Smooth muscle cell (in vitro differentiated cells): ENCODE results near the gene CLEC16A. TPM values are rescaled to one million over a fixed set of nuclear protein-coding genes. Genes with fewer than 3 reads are reported as not detected.

Source experiments
- DNase-seq: peaks from one replicate; lab custom pipeline; 2025; ENCODE audit not compliant: unreplicated experiment; lab: John Stamatoyannopoulos, UW
- H2AFZ ChIP-seq: fragments of 200-600 bp; sonication (generic); 2 replicates; pipeline ENCODE4 v1.6.0; 2016; ENCODE audit warnings: antibody characterized with exemption, low read depth, mild to moderate bottlenecking
- H3F3A ChIP-seq: fragments of 200-600 bp; sonication (generic); 2 replicates; pipeline ENCODE4 v1.6.0; 2017; ENCODE audit warnings: antibody characterized with exemption, low read depth
- H3K27ac ChIP-seq: fragments of 200-600 bp; sonication (generic); 2 replicates; pipeline ENCODE4 v1.5.1; 2016; ENCODE audit warnings: low read depth, mild to moderate bottlenecking
- H3K27me3 ChIP-seq: fragments of 200-600 bp; sonication (generic); 2 replicates; pipeline ENCODE4 v1.6.1; 2016; ENCODE audit warnings: low read depth, mild to moderate bottlenecking
- H3K36me3 ChIP-seq: fragments of 200-600 bp; sonication (generic); 2 replicates; pipeline ENCODE4 v1.5.1; 2016; ENCODE audit warnings: low read depth
- H3K4me1 ChIP-seq: fragments of 200-600 bp; sonication (generic); 2 replicates; pipeline ENCODE4 v1.5.1; 2016; ENCODE audit warnings: low read depth
- H3K4me2 ChIP-seq: fragments of 200-600 bp; sonication (generic); 2 replicates; pipeline ENCODE4 v1.6.0; 2016; ENCODE audit warnings: mild to moderate bottlenecking
- H3K4me3 ChIP-seq: fragments of 200-600 bp; sonication (generic); 2 replicates; pipeline ENCODE4 v1.5.1; 2016; ENCODE audit warnings: mild to moderate bottlenecking
- H3K79me2 ChIP-seq: fragments of 200-600 bp; sonication (generic); 2 replicates; pipeline ENCODE4 v1.6.0; 2016; ENCODE audit warnings: low read depth, mild to moderate bottlenecking
- H3K9ac ChIP-seq: fragments of 200-600 bp; sonication (generic); 2 replicates; pipeline ENCODE4 v1.6.0; 2016; ENCODE audit warnings: low read depth
- H3K9me3 ChIP-seq: fragments of 200-600 bp; sonication (generic); replicated peaks from 2 replicates; pipeline ENCODE4 v1.5.1; 2016; ENCODE audit warnings: low read depth
- H4K20me1 ChIP-seq: fragments of 200-600 bp; sonication (generic); 2 replicates; pipeline ENCODE4 v1.6.0; 2016; ENCODE audit warnings: low read depth
- CTCF ChIP-seq: fragments of 200-600 bp; sonication (generic); IDR thresholded peaks from 2 replicates; pipeline ENCODE4 v1.5.1; 2017; ENCODE audit warnings: borderline replicate concordance, mild to moderate bottlenecking, antibody characterized with exemption; ENCODE audit not compliant: insufficient read depth, poor library complexity, severe bottlenecking
- WGBS: methylation state at CpG from one replicate; pipeline ENCODE4 v1.1.7; 2016; ENCODE audit warnings: low lambda C conversion rate; 5-methylcytosine and 5-hydroxymethylcytosine counted together
- polyA plus RNA-seq: library from polyadenylated mRNA; unstranded; fragments of >200 nt; fragmentation: Nextera tagmentation; extraction: Ambion mirVana; gene quantifications from 2 replicates; pipeline ENCODE4 v1.2.1, GENCODE V29; 2016
- total RNA-seq: library from RNA; depleted of rRNA; stranded (reverse); fragments of >200 nt; gene quantifications from 2 replicates; pipeline ENCODE4 v1.2.3, GENCODE V29; 2014

The CLEC16A gene
- total and polyA plus RNA-seq, 2 experiments from 2014 or later: 12.6 to 16.2 TPM

GRCh38 chr16:10949424-10949970, 5.1 kb downstream of the CLEC16A start:
- DNase-seq: no peak
- Histone ChIP-seq H3K9ac (no peak overlapping the region), H3K9me3 (no peaks in the 10 kb centered on the region), H3K27ac (no peak overlapping the region), H4K20me1 (peaks cover 72% of the 10 kb centered on the region), H3K4me1 (peaks cover 27% of the 10 kb centered on the region), H3F3A (no peaks in the 10 kb centered on the region), H3K4me3 (no peak overlapping the region), H3K79me2 (peaks cover 53% of the 10 kb centered on the region), H3K36me3 (no peaks in the 10 kb centered on the region), H2AFZ (no peak overlapping the region), H3K27me3 (no peaks in the 10 kb centered on the region), H3K4me2 (no peak overlapping the region)
- WGBS: 77% methylated on average over 7 of the region's 7 CpGs
- TF ChIP-seq CTCF: no peak

- TF ChIP-seq CTCF: no peak
Measured at GRCh38 chr16:10950393-10950792, 6.0 kb downstream of the CLEC16A start.

GRCh38 chr16:10951026-10951425, 6.7 kb downstream of the CLEC16A start:
- H3K4me2 ChIP-seq: no peak overlapping the region
- DNase-seq: no peak
- no peak overlapping the region for H3K9ac ChIP-seq
- peaks cover 80% of the 10 kb centered on the region for H4K20me1 ChIP-seq
- no peak for TF ChIP-seq CTCF
- H3K36me3 ChIP-seq: no peaks in the 10 kb centered on the region
- 70% methylated on average over 4 of the region's 4 CpGs for WGBS
- peaks cover 45% of the 10 kb centered on the region for H3K79me2 ChIP-seq
- H3F3A ChIP-seq: no peaks in the 10 kb centered on the region
- H3K27me3 ChIP-seq: no peaks in the 10 kb centered on the region
- no peak overlapping the region for H2AFZ ChIP-seq
- no peak overlapping the region for H3K27ac ChIP-seq
- no peak overlapping the region for H3K4me3 ChIP-seq
- no peaks in the 10 kb centered on the region for H3K9me3 ChIP-seq
- peaks cover 16% of the 10 kb centered on the region for H3K4me1 ChIP-seq

More at GRCh38 chr16:10950393-10950792, 6.0 kb downstream of the CLEC16A start:
- Histone ChIP-seq H3K27ac (peak overlapping the region; percentile 1), H3K4me2 (peak overlapping the region; percentile 6), H2AFZ (no peak overlapping the region), H3K79me2 (peaks cover 51% of the 10 kb centered on the region), H3K4me3 (no peak overlapping the region), H3K9ac (no peak overlapping the region), H3K9me3 (no peaks in the 10 kb centered on the region), H3K4me1 (peaks cover 21% of the 10 kb centered on the region), H3F3A (no peaks in the 10 kb centered on the region), H3K36me3 (no peaks in the 10 kb centered on the region), H3K27me3 (no peaks in the 10 kb centered on the region), H4K20me1 (peaks cover 75% of the 10 kb centered on the region)
- WGBS: 31% methylated on average over 5 of the region's 5 CpGs
- no peak for DNase-seq

GRCh38 chr16:10954903-10955302, 10.5 kb downstream of the CLEC16A start:
- Histone ChIP-seq H3K9me3 (no peaks in the 10 kb centered on the region), H3K36me3 (no peaks in the 10 kb centered on the region), H3K4me1 (no peaks in the 10 kb centered on the region), H3K4me3 (no peak overlapping the region), H3K27ac (no peak overlapping the region), H3K79me2 (peaks cover 25% of the 10 kb centered on the region), H3K9ac (no peak overlapping the region), H3K4me2 (no peak overlapping the region), H2AFZ (no peak overlapping the region), H3F3A (no peaks in the 10 kb centered on the region), H4K20me1 (peaks cover 55% of the 10 kb centered on the region), H3K27me3 (no peaks in the 10 kb centered on the region)
- TF ChIP-seq CTCF: no peak
- DNase-seq: no peak
- 89% methylated on average over 7 of the region's 7 CpGs for WGBS
